HG03025 (cell line): ENCODE data around the gene CBX2.
"Not testable (repeated sequence)": the region's sequence is repeated elsewhere in the genome, so short reads cannot be mapped to it uniquely, and the experiment has no call there.

Experiments used
- ATAC-seq: cut with Tn5 transposase; IDR thresholded peaks from one replicate; pipeline ENCODE4 v1.9.1; 2021; ENCODE audit warnings: mild to moderate bottlenecking, moderate library complexity; ENCODE audit not compliant: unreplicated experiment, low FRiP score

CBX2 gene

DNA sequence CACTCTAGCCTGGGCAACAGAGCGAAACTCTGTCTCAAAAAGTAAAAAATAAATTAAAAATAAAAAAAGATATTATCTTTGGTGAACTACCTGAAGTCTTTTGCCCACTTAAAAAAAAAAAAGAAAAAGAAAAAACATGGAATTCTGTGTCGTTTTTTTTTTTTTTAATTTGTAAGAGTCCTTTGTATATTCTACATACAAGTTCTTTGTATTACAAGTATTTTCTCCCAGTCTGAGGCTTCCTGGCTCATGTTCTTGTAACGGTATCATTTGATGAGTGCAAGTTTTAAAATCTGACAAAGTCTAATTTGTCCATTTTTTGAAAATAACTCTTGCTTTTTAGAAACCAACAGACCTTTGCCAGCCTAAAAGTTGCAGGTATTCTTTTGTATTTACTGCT lies 12.2 kb upstream of the CBX2 start:
- no peak for ATAC-seq

DNA sequence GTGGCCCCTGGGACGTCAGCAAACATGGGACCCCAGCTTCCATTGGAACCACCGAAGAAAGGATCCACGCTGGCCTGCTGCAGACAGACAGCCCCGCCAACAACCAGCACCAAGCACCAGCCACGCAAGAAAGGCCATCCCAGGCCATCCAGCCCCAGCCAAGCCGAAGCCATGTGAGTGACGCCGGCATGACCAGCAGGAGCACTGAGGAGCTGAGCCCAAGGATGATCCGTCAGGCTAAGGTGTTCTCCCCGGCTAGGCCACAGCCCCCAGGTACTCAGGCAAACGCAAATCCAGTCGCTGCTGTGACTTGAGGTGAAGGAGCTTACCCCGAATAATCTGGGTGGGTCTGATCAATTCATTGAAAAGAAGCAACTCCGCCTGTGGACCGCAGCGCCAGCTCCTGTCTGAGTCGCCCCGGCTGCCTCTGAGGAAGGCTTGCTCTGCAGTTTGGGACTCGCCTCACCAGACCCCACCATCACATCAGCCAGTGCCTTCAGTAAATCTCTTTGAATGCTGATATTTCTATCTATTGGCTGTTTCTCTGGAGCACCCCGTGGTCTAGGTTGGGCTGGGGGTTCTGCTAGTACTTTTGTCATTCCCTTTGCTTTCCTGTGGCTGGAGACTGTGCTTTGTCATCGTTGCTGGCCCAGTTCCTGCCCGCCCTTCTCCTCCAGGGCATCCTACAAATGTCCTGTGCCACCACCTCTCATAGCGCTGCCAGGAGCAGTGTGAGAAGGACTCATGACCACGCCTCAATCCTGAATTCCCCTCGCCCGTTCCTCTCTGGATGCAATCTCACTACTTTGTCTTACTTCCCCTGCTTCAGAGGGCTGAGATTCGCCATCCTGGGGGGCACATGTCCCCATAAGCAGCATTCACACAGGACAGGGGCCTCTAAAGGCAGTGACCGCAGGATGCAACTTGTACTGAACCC lies 8.1 kb upstream of the CBX2 start:
- ATAC-seq: no peak

DNA sequence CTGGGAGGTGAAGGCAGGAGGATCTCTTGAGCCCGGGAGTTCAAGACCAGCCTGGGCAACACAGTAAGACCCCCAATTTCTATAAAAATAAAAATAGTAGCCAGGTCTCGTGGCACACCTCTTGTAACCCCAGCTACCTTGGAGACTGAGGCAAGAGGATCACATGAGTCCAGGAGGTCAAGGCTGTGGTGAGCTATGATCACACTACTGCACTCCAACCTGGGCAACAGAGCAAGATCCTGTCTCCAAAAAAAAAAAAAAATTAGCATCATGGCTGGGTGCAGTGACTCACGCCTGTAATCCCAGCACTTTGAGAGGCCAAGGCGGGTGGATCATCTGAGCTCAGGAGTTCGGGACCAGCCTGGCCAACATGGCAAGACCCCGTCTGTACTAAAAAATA lies 6.7 kb upstream of the CBX2 start:
- no peak for ATAC-seq

DNA sequence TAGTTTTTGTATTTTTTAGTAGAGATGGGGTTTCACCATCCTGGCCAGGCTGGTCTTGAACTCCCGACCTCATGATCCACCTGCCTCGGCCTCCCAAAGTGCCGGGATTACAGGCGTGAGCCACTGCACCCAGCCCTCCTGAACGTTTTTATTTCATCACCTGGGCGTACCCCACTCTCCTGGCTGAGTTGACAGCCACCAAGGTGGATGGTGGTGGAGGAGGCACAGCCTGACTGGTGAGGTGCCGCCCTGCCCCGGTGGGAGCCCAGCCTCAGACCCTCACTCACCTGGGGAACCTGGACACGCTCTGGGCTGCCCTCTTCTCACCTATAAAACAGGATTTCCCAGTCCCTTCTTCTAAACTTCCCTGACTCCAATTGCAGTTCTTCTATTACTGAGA lies 5.2 kb upstream of the CBX2 start:
- ATAC-seq: not testable (repeated sequence)

DNA sequence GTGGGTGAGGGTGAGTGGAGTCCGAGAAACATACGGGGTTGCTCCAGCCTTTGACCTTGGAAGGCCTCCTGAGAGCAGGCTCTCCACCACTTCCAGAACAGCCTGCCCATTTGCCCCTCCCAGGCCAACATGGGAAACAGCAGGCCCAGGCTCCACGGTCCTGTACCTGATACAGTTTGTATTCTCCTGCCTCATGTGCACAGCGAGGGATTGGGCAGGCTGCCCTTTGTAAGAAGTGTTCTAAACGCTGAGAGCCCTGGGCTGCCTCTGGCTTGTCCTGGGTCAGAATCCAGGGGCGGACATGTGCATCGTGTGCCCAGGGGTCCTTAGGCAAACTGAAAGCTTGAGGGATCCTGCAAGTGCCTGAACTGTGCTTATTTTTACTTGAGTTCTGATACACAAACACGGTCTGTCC lies 3.4 kb upstream of the CBX2 start:
- no peak for ATAC-seq

DNA sequence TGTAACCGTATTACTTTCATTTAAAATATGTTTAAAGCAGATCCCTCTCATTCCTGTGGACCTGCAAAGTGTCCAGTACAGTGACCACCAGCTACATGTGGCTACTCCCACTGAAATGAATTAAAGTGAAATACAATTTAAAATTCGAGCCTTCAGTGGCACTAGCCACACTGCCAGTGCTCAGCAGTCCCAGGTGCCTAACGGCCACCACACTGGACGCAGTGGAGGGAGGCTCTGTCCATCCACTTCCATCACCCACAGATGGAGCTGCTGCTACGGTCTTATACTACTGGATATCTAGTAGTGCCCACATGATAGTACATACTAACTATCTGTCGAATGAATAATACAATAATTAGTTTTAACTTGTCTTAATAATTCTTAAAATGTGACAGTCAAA lies 2.3 kb upstream of the CBX2 start:
- no peak for ATAC-seq

DNA sequence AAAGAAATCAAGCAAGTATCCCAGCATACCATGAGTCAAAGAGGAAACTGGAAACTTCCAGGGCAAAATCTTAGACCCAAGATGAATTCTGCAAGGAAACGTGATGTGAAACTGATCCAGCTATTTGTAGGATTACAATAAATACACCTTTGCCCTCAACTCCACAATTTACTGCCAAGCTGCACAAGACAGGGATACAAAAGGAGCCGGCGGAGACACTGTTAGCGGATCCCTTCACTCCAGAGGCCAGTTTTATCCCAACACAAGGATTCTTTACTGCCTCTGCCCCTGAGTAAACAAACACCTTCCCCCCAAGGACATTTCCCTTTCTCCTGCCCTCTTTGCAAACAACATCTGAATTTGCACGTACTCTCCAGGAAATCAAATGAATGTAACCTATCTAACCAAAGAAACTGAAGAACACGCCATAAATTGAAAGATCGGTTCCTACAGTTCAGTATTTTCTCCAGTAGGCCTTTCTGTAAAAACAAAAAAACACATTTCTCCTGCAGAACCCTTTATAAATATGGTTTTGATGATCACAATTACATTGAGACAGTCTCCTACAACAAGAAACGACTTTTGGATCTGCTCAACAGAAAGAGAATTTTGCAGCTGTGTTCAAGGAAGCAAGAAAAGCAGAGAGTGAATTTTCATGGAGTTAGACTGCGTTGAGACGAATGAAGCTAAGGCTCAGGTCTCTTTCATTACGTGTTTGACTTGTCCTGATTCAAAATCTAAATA lies 1.4 kb upstream of the CBX2 start:
- ATAC-seq: no peak

DNA sequence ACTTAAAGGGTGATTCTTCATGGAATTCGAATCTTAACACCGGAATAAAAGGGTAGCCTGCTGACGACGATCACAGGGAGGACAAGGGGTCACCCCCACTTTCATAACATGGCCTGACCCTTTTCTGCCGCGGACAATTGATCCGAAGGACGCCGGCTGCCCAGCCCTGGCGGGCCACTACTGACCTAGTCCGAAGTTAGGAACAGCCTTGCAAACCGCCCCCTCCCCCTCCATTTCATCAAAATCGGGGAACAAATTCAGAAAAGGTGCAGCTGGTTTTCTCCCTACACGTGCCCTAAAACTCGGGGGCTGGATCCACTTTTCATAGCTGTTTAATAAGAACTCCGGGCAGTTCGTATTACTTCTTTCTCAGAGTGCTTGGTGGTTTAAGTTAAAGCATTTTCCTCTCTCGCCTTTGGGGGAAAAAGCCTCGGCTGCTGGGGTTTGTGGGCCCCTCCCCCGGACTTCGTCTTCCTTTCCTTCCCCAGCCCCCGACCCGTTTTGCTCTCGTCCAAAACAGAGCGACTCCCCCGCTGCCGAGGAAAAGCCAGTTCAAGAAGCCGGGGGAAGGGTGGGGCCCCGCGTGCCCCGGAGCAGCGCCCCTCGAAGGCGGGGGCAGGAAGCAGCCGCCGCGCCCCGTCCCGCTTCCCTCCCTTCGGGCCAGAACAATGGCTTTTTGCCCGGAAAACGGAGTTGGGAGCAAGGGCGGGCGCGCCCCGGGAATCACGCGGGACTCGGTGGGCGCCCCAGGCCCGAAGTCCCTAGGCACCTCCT lies 641 bp upstream of the CBX2 start:
- no peak for ATAC-seq

DNA sequence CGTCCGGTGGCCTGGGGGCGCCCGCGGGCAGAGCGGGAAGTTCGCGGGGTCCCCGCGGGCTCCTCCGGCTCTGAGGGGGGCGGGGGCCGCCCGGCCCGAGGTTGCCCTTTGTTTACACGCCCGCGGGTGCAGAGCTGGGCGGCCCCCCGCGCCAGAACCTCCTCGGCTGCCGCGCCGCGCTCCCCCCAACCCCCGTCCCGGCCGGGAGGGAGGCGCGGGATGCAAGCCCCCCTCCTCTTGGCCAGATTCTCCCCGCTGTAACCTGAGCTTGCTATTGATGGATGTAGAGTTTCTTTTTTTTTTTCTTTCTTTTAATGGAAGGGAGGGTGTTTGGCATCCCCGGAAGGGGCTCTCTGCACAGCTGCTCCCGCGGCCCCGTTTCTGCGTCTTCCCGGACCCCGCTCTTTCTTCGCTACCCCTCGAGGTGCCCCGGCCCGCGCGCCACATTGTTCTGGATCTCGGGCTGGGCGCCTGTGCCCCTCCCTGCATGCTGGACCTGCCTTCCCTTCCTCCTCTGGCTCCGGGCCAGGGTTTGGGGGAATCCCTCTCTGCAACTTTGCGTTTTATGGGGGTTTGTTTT lies 646 bp downstream of the CBX2 start:
- no peak for ATAC-seq

DNA sequence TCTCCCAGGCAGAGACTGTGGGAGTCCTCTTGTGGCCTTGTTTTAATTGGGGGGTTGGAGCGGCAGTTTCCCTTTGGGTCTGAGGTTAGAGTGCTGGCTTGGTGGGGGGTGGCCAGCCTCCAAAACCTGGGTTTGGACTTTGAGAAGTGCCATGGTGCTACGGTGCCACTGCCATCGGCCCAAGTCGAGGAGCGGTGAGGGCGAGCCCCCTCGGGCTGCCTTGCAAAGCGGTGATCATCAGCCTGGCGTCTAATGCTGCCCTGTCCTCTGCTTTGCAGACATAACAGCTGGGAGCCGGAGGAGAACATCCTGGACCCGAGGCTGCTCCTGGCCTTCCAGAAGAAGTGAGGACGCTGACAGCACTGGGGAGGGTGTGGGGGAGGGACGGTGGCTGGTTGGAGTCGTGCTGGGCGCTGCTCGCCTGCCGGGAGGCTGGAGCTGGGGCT lies 1.2 kb downstream of the CBX2 start:
- ATAC-seq: no peak

DNA sequence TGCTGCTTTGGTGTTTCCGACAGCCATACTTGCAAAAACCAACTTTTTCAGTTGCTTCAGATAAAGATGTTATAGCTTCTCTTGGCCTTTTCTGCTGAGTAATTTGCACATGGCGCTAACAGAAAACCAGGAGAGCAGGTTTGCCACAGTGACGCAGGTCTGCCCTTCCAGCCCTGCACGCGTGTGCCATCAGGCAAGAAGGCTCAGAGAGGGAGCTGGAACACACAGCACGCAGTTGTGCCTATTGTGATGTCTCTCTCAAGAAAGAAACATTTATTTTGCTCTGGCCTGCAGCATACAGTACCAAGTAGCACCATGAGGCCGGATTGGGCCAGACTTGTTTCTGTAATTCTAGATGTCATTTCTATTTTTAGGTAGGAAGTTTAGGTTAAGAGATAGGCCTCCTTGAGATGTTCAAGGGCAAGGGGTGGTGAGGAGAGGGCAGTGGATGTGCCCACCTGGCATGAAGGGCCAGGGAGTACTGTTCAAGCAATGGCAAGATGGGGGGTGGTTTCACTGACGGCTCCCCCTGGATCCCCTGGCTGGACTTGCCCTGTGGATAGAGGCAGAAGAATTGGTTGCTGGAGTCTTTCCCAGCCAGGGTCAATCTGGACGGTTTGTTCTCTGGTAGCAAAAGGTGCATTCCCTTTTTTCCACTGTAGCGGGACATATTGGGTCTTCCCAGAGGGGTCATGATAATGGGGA lies 1.9 kb downstream of the CBX2 start:
- ATAC-seq: no peak

DNA sequence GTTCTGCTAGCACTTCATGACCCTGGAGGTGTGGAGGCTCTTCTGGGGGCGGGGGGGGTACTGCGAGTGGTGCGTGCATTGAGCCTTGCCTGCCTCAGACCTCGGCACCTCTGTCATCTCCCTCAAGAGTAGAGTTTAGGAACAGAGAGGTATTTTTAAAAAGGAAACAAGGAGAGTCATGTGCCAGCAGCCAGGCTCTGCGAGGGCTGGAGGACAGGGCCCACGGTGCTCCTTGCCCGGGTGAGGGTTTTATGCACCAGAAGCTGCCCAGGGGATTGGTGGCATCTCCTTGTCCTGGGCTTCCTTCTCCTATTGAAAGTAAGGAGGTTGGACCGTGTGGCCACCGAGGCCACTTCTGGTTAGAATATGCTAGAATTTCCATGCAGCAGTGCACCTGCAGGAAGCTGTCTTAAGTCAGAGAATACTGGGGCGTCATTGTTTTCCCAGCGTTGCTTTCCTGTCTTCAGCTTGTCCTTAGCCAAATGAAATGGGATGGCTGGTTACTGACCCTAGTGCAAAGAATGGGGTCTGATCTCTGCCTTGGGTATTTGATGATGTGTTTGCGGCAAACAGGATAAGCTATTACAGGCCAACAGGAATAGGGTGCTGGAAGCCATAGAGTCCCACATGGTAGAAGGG lies 3.2 kb downstream of the CBX2 start:
- no peak for ATAC-seq

DNA sequence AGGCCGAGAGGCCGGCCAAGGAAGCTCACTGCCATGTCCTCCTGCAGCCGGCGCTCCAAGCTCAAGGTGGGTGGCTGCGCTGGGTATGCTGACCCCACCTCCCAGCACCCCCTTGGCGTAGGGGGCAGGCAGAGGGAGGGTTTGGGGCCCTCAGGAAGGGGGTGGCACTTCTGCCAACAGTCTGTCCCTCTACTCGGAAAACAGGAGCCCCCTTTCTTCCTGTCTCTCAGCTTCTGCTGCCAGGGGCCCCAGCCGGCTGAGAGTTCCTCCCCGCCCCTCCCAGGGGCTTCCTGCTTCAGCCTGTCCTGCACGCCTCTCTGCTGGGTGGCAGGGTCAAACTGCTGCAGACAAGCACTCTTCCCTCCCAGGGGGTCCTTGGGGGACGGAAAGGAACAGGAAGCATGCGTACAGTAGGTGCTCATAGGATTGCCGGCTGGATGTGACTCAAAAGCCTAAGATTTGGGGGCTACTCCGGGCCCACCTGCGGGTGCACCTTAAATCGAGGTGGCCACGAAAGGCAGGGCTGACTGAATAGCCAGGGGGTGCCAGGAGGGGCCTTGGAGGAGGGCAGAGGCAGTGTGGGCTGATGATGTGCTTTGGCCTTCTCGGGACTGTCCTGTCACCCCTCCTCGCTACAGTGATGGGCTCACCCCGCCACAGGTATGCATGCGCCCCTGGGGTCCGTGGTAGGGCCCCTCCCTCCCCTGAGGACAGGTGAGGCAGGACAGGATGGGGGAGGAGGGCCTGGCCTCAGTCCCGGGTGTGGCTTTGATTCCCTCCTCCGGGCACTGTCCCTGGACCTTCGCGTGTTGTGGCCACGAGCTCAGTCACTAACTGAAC lies 4.0 kb downstream of the CBX2 start:
- ATAC-seq: no peak

DNA sequence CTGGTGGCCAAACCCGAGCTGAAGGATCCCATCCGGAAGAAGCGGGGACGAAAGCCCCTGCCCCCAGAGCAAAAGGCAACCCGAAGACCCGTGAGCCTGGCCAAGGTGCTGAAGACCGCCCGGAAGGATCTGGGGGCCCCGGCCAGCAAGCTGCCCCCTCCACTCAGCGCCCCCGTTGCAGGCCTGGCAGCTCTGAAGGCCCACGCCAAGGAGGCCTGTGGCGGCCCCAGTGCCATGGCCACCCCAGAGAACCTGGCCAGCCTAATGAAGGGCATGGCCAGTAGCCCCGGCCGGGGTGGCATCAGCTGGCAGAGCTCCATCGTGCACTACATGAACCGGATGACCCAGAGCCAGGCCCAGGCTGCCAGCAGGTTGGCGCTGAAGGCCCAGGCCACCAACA lies 5.9 kb downstream of the CBX2 start:
- no peak for ATAC-seq

DNA sequence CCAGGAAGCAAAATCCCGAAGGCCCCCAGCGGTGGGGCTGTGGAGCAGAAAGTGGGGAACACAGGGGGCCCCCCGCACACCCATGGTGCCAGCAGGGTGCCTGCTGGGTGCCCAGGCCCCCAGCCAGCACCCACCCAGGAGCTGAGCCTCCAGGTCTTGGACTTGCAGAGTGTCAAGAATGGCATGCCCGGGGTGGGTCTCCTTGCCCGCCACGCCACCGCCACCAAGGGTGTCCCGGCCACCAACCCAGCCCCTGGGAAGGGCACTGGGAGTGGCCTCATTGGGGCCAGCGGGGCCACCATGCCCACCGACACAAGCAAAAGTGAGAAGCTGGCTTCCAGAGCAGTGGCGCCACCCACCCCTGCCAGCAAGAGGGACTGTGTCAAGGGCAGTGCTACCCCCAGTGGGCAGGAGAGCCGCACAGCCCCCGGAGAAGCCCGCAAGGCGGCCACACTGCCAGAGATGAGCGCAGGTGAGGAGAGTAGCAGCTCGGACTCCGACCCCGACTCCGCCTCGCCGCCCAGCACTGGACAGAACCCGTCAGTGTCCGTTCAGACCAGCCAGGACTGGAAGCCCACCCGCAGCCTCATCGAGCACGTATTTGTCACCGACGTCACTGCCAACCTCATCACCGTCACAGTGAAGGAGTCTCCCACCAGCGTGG lies 6.5 kb downstream of the CBX2 start:
- no peak for ATAC-seq

DNA sequence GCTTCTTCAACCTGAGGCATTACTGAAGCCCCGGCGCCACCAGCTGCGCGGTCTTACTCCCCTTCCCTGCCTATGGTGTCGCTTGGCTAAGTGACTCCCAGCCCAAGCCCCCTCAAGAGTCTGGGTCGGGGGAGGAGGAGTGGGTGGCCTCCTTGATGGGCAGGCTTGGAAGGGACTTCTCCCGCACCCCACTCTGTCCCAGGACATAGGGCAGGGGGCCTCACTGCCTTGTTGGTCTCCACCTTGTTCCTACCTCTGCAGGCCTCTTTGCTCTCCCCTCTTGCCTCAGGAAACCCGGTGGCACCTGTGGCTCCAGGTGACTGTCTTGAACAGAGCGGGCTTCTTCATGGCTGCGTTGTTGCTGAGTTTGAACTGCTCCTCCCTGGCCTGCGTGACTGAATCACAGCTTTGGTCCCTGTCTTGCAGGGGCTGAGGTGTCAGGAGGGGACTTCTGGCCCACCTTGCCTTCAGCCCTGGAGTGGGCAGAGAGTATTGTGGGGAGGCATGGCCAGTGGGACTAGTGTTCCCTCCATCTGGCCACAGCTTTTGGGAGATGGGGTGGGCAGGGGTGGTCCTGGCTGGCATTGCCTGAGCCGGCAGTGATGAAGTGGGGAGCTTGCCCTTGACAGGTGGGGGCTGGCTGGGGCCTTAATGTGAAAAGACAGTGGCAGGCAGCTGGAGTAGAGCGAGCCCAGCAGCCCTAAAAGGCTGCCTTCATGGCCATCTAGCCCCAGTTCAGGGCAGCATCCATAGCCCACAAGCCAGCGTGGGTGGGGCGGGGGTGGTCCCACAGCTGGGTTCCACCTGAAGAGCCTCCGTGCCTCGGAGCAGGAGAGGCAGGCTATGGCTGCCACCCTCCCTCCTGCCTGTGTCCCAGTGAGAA lies 7.3 kb downstream of the CBX2 start:
- no peak for ATAC-seq
